GM21737 (cell line): ENCODE data around the gene SLX4IP.

Experiments
- ATAC-seq: cut with Tn5 transposase; IDR thresholded peaks from one replicate; pipeline ENCODE4 v1.9.1; 2021; ENCODE audit warnings: mild to moderate bottlenecking, moderate library complexity; ENCODE audit not compliant: unreplicated experiment

The SLX4IP gene

GRCh38 chr20:10625641-10626040 lies 190.5 kb downstream of the SLX4IP start:
- no peak for ATAC-seq

GRCh38 chr20:10626896-10627295 lies 191.8 kb downstream of the SLX4IP start:
- ATAC-seq, result no peak

GRCh38 chr20:10629946-10630650 lies 195.0 kb downstream of the SLX4IP start:
- ATAC-seq, result no peak

GRCh38 chr20:10631126-10631525 lies 196.0 kb downstream of the SLX4IP start:
- no peak for ATAC-seq

GRCh38 chr20:10632721-10633509 lies 197.8 kb downstream of the SLX4IP start:
- no peak for ATAC-seq

GRCh38 chr20:10633718-10634117 lies 198.6 kb downstream of the SLX4IP start:
- ATAC-seq, result no peak

GRCh38 chr20:10634211-10634610 lies 199.1 kb downstream of the SLX4IP start:
- no peak for ATAC-seq

- ATAC-seq, result no peak
Measured at GRCh38 chr20:10634683-10635411, 199.7 kb downstream of the SLX4IP start.

GRCh38 chr20:10635476-10636208 lies 200.5 kb downstream of the SLX4IP start:
- no peak for ATAC-seq

- ATAC-seq, result no peak
Measured at GRCh38 chr20:10636326-10636818, 201.3 kb downstream of the SLX4IP start.

- ATAC-seq, result no peak
Measured at GRCh38 chr20:10637031-10637559, 202.0 kb downstream of the SLX4IP start.

GRCh38 chr20:10637563-10637962 lies 202.5 kb downstream of the SLX4IP start:
- ATAC-seq, result no peak

- ATAC-seq, result no peak
Measured at GRCh38 chr20:10639077-10639736, 204.1 kb downstream of the SLX4IP start.

- no peak for ATAC-seq
Measured at GRCh38 chr20:10639737-10640556, 204.8 kb downstream of the SLX4IP start.

- no peak for ATAC-seq
Measured at GRCh38 chr20:10640897-10641296, 205.8 kb downstream of the SLX4IP start.

- ATAC-seq, result no peak
Measured at GRCh38 chr20:10641467-10641866, 206.4 kb downstream of the SLX4IP start.

GRCh38 chr20:10641893-10642292 lies 206.8 kb downstream of the SLX4IP start:
- no peak for ATAC-seq

GRCh38 chr20:10642856-10643559 lies 207.9 kb downstream of the SLX4IP start:
- no peak for ATAC-seq

- ATAC-seq, result no peak
Measured at GRCh38 chr20:10643560-10643873, 208.4 kb downstream of the SLX4IP start.
